Keratinocyte (primary cell): ENCODE measurements around the gene ASPSCR1.

Experiments
- CTCF ChIP-seq, 3 experiments: IDR thresholded peaks in 1 of 3; conservative IDR thresholded peaks in 1 of 3; optimal IDR thresholded peaks in 1 of 3; 2 replicates in 2 of 3; 3 replicates in 1 of 3; pipeline versions ENCODE3 to v1.5.1; 2011; ENCODE audit warnings: low read length in 3 of 3, mild to moderate bottlenecking in 3 of 3, moderate library complexity in 2 of 3, control low read depth in 1 of 3, inconsistent platforms in 1 of 3; ENCODE audit not compliant: insufficient read depth in 2 of 3; ENCODE audit errors: extremely low read depth in 1 of 3
- EZH2 ChIP-seq: IDR thresholded peaks from one replicate; pipeline ENCODE4 v1.6.1; 2012; ENCODE audit warnings: inconsistent platforms, mild to moderate bottlenecking, low read length, moderate library complexity

GRCh38 chr17:82042649-82043048 lies 65.2 kb downstream of the ASPSCR1 start:
- TF ChIP-seq CTCF (optimal IDR thresholded peaks at IDR 0.05 in 1 of 3, IDR thresholded peaks at IDR 0.05 in 1 of 3, conservative IDR thresholded peaks at IDR 0.05 in 1 of 3; ENCODE audit: extremely low read depth in 1 of 3, insufficient read depth in 2 of 3, low read length in 3 of 3), result no peak
- TF ChIP-seq EZH2, result no peak
